Heart right ventricle (tissue), 16 donors: ENCODE data around the gene FBXO11. TPM values are rescaled to one million over a fixed set of nuclear protein-coding genes. Genes with fewer than 3 reads are reported as not detected.

ENCODE experiments used
- ATAC-seq, 8 donors: fragments of 200-7000 bp; cut with Tn5 transposase; one replicate each; pipeline ENCODE4 v1.9.1; 2020; ENCODE audit warnings: mild to moderate bottlenecking in 8 of 8, moderate library complexity in 8 of 8, moderate number of reproducible peaks in 1 of 8
- DNase-seq, 2 donors: peaks; one replicate each; pipeline ENCODE4 v3.0.0-alpha.2; 2020
- H3K27ac ChIP-seq, 10 donors: fragments of 200-600 bp; sonication (generic) in 2 of 10; one replicate each; pipeline versions ENCODE4 v1.5.0 to v1.8.0; 2020 to 2022; ENCODE audit warnings: mild to moderate bottlenecking in 3 of 10
- H3K27me3 ChIP-seq, 7 donors: fragments of 200-600 bp; one replicate each; pipeline ENCODE4 v1.8.0; 2021 to 2022; ENCODE audit warnings: mild to moderate bottlenecking in 2 of 7
- H3K36me3 ChIP-seq, 9 donors: fragments of 200-600 bp; sonication (generic) in 1 of 9; one replicate each; pipeline versions ENCODE4 v1.5.0 to v1.8.0; 2020 to 2022; ENCODE audit warnings: mild to moderate bottlenecking in 2 of 9
- H3K4me1 ChIP-seq, 9 donors: fragments of 200-600 bp; sonication (generic) in 1 of 9; one replicate each; pipeline versions ENCODE4 v1.5.0 to v1.8.0; 2020 to 2022; ENCODE audit warnings: mild to moderate bottlenecking in 4 of 9
- H3K4me3 ChIP-seq, 10 donors: fragments of 200-600 bp; sonication (generic) in 2 of 10; one replicate each; pipeline versions ENCODE4 v1.5.0 to v1.8.0; 2020 to 2022; ENCODE audit warnings: mild to moderate bottlenecking in 7 of 10, moderate library complexity in 2 of 10
- H3K9me3 ChIP-seq, 11 donors: fragments of 200-600 bp in 10 of 11; sonication (generic) in 2 of 11; one replicate each; pipeline versions ENCODE4 v1.5.0 to v1.8.0; 2013 to 2022; ENCODE audit warnings: mild to moderate bottlenecking in 2 of 11, control low read depth in 1 of 11, moderate library complexity in 1 of 11
- WGBS, 2 donors: extraction: QIAGEN DNeasy Blood & Tissue Kit; methylation state at CpG; one replicate each; pipeline ENCODE4 v1.1.7; 2013; ENCODE audit warnings: inconsistent platforms in 1 of 2; 5-methylcytosine and 5-hydroxymethylcytosine counted together
- intact Hi-C, 10 donors: fragments of 100-400 bp; cut with DNase I; formaldehyde crosslinking; loops; one replicate each; pipeline versions ENCODE4 v1.11.1 to v1.14.2; 2022
- polyA plus RNA-seq, 2 donors: library from polyadenylated mRNA; stranded (reverse); fragments of 200-250 nt; gene quantifications; one replicate each; pipeline ENCODE4 v1.2.3, GENCODE V29; 2013
- total RNA-seq, 10 donors: library from RNA; stranded (reverse); fragmentation: NEBNext Ultra II Directional in 3 of 10; extraction: Animal tissue kit (Norgen Biotek cat#: 25700) in 3 of 10; gene quantifications; one replicate each; pipeline versions ENCODE4 v1.2.1 to v1.2.4, GENCODE V29; 2021 to 2023
- TF ChIP-seq, protein P1 (sequence below), 9 donors: fragments of 200-600 bp; sonication (generic) in 2 of 9; IDR thresholded peaks; one replicate each; pipeline versions ENCODE4 v1.5.0 to v1.8.0; 2021 to 2022; ENCODE audit warnings: antibody characterized with exemption in 9 of 9, mild to moderate bottlenecking in 5 of 9, moderate library complexity in 1 of 9
- donor health status: Arrhythmogenic right ventricular cardiomyopathy.
- donor health status: ischemic (EF 13 %, LVEDD 7.1; RV severe dilation, severe dysfunction).
- donor health status: healthy with polysubstance abuse.
- donor health status: DM: no; HTN: yes; CAD: no.
- donor health status: DM: no; HTN: no; CAD: no.
- donor health status: ischemic (EF 25% LVEDD 6.9; RV normal size, moderate dysfunction).
- donor health status: ischemic (EF 25% LVEDD 5.7; RV mildly dilated, moderate dysfunction).
- donor health status: healthy.
- donor health status: DM: yes; HTN: yes; CAD: no.
- donor health status: Ischemic cardiomyopathy.
- donor health status: ischemic (EF 35%, LVEDD 5.7; RV mildly dilated, moderate dysfunction).
- donor health status: nonischemic (EF 11% LVEDD 7.7; RV severe dilation, severe dysfunction).
- donor health status: DM: yes; HTN: yes; CAD: no.
- donor health status: PGD.
- donor health status: ischemic (EF 29% LVEDD 5.4; RV normal size, mild dysfunction).
- donor health status: nonischemic (EF 23%, LVEDD 6.1; RV moderate dilation, normal function).

FBXO11 gene
- total and polyA plus RNA-seq, 12 donors, result 15.7 to 48.2 (median 36.9) TPM

GRCh38 chr2:47782381-47782670 is 124.0 kb downstream of the FBXO11 start:
- ATAC-seq (peak in 5 of 8 donors; percentile 1 to 7 (median 2)), DNase-seq (no peak)
- intact Hi-C loops, result loop anchor here in 5 of 10 donors (5.0 to 10.0 kb wide), 4 partner anchors 122 to 325 kb away; partner anchors contain the start of gene FBXO11 (in 4 of the 5)
- TF ChIP-seq, protein P1, sequence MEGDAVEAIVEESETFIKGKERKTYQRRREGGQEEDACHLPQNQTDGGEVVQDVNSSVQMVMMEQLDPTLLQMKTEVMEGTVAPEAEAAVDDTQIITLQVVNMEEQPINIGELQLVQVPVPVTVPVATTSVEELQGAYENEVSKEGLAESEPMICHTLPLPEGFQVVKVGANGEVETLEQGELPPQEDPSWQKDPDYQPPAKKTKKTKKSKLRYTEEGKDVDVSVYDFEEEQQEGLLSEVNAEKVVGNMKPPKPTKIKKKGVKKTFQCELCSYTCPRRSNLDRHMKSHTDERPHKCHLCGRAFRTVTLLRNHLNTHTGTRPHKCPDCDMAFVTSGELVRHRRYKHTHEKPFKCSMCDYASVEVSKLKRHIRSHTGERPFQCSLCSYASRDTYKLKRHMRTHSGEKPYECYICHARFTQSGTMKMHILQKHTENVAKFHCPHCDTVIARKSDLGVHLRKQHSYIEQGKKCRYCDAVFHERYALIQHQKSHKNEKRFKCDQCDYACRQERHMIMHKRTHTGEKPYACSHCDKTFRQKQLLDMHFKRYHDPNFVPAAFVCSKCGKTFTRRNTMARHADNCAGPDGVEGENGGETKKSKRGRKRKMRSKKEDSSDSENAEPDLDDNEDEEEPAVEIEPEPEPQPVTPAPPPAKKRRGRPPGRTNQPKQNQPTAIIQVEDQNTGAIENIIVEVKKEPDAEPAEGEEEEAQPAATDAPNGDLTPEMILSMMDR (IDR thresholded peaks at IDR 0.05), result no peak
- Histone ChIP-seq H3K27ac (peak overlapping the region; percentile 64 to 95 (median 90)), H3K9me3 (no peaks in the 10 kb centered on the region), H3K27me3 (no peaks in the 10 kb centered on the region), H3K36me3 (no peaks in the 10 kb centered on the region), H3K4me3 (peak overlapping the region; percentile 36 to 99 (median 88)), H3K4me1 (peaks cover 6 to 37% (median 16%) of the 10 kb centered on the region in 9 donors)
- 3 to 7% methylated on average over 7 of the region's 7 CpGs for WGBS, 2 donors

DNA sequence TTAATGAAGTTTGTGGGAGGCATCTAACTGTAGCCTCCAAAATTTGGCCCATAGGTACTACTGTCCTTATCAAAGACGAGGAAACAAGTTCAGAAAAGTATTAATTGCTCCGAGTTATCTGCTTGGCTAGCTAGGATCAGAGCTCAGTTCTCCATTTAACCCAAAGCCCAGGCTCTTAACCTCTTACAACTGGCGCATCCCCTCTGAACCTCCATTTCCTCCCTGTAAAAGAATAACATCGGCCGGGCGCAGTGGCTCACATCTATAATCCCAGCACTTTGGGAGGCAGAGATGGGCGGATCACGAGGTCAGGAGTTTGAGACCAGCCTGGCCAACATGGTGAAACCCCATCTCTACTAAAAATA is 126.9 kb downstream of the FBXO11 start:
- Histone ChIP-seq H3K27ac (no peak overlapping the region), H3K4me1 (peaks cover 3 to 13% (median 10%) of the 10 kb centered on the region in 9 donors), H3K36me3 (no peaks in the 10 kb centered on the region), H3K27me3 (no peaks in the 10 kb centered on the region), H3K9me3 (no peaks in the 10 kb centered on the region), H3K4me3 (no peak overlapping the region)
- DNase-seq, result no peak
- ATAC-seq, result no peak
- TF ChIP-seq, protein P1 (IDR thresholded peaks at IDR 0.05), result no peak
- WGBS, 2 donors, result 81 to 86% methylated on average over 8 of the region's 8 CpGs
- intact Hi-C loops, result loop anchor here in 2 of 10 donors (10.0 kb wide), 1 partner anchor 325 kb away; no protein-coding TSS in a partner anchor

- 85 to 87% methylated on average over 8 of the region's 8 CpGs for WGBS, 2 donors
- TF ChIP-seq, protein P1 (IDR thresholded peaks at IDR 0.05), result no peak
These were observed 127.4 kb downstream of the FBXO11 start for GRCh38 chr2:47778698-47779425.

DNA sequence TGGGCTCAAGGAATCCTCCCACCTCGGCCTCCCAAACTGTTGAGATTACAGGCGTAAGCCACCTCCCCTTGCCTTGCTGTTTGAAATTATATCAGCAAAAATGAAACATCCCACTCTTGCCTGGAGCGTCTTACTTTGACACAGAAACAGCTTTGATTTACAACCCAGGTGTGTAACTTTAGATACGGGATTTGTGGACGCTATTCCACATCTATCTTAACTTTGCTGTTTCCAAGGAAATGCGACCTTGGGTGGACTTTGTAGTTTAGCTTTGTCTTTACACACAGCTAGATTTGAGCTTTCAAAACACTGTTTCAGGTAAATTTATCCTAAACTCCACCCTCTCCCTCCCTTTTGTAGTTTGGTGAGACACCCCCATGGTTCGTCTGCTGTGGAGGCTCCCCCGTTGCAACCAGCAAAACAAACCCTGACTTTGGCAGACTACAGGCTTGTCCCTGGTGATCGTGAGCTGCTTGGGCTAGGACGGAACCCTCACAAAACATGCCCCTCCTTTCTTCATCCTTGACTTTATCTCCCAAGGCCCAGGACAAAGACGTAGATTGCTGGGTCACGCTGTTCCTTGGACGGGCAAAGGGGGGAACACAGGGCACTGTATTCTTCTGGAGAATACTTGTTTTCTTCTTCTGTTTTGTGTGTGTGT is 128.9 kb downstream of the FBXO11 start:
- 81 to 85% methylated on average over 13 of the region's 13 CpGs for WGBS, 2 donors
- TF ChIP-seq, protein P1 (IDR thresholded peaks at IDR 0.05), result no peak
- Histone ChIP-seq H3K4me3 (no peak overlapping the region), H3K4me1 (peaks cover 0 to 7% (median 4%) of the 10 kb centered on the region in 9 donors), H3K27ac (no peak overlapping the region), H3K9me3 (no peaks in the 10 kb centered on the region), H3K27me3 (no peaks in the 10 kb centered on the region), H3K36me3 (no peaks in the 10 kb centered on the region)
- DNase-seq, result no peak
- no peak for ATAC-seq
- intact Hi-C loops, result loop anchor here in 2 of 10 donors (10.0 kb wide), 1 partner anchor 327 kb away; no protein-coding TSS in a partner anchor

More at GRCh38 chr2:47778698-47779425, 127.4 kb downstream of the FBXO11 start:
- H3K4me3 ChIP-seq, result no peak overlapping the region
- DNase-seq, result no peak
- H3K36me3 ChIP-seq, result no peaks in the 10 kb centered on the region
- H3K4me1 ChIP-seq, result peaks cover 0 to 7% (median 5%) of the 10 kb centered on the region in 9 donors
- intact Hi-C loops, result loop anchor here in 2 of 10 donors (10.0 kb wide), 1 partner anchor 326 kb away; no protein-coding TSS in a partner anchor
- H3K9me3 ChIP-seq, result no peaks in the 10 kb centered on the region
- H3K27ac ChIP-seq, result no peak overlapping the region
- H3K27me3 ChIP-seq, result no peaks in the 10 kb centered on the region
- no peak for ATAC-seq
